Breast epithelium (tissue), 3 donors: ENCODE results near the gene CSMD2.

ENCODE experiments used
- POLR2AphosphoS5 ChIP-seq, 3 donors: sonication (generic); formaldehyde crosslinking; IDR thresholded peaks; one replicate each; pipeline ENCODE4 v1.6.1; 2017; ENCODE audit warnings: antibody characterized with exemption in 3 of 3
- TF ChIP-seq, protein P1 (sequence below), 3 donors: fragments of 450-650 bp; IDR thresholded peaks; one replicate each; pipeline ENCODE4 v1.5.1; 2016 to 2017; ENCODE audit warnings: antibody characterized with exemption in 3 of 3, mild to moderate bottlenecking in 3 of 3, moderate library complexity in 3 of 3

DNA sequence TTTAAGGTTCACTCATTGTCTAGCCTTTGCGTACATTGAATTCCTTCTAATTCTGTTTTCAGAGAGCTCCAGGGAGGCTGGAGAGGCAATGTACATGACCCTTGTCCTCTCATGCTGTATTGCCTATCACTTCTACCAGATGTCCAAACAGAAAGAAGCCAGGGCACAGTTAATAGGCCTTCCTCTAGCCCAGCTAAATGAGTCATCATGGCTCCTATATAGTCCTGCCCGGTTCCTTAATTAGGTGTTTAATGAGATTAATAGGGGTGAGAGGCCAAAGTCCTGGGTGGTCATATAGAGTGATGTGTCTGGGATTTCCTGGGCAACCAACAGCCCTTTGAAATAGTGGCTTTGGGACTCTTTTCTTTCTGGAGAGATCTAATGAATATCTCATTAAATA is 616.3 kb downstream of the CSMD2 start:
- TF ChIP-seq, protein P1, sequence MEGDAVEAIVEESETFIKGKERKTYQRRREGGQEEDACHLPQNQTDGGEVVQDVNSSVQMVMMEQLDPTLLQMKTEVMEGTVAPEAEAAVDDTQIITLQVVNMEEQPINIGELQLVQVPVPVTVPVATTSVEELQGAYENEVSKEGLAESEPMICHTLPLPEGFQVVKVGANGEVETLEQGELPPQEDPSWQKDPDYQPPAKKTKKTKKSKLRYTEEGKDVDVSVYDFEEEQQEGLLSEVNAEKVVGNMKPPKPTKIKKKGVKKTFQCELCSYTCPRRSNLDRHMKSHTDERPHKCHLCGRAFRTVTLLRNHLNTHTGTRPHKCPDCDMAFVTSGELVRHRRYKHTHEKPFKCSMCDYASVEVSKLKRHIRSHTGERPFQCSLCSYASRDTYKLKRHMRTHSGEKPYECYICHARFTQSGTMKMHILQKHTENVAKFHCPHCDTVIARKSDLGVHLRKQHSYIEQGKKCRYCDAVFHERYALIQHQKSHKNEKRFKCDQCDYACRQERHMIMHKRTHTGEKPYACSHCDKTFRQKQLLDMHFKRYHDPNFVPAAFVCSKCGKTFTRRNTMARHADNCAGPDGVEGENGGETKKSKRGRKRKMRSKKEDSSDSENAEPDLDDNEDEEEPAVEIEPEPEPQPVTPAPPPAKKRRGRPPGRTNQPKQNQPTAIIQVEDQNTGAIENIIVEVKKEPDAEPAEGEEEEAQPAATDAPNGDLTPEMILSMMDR (IDR thresholded peaks at IDR 0.05): no peak
- TF ChIP-seq POLR2AphosphoS5 (IDR thresholded peaks at IDR 0.05): no peak
